Endothelial cell of umbilical vein (primary cell): ENCODE measurements around the gene MCCC2. TPM values are rescaled to one million over a fixed set of nuclear protein-coding genes. Genes with fewer than 3 reads are reported as not detected.

Source experiments
- BruUV-seq: library from RNA; stranded (reverse); fragments of 400-500 nt; replicated peaks from 2 replicates; lab custom pipeline; 2021; lab: Mats Ljungman, UMichigan
- CTCF ChIA-PET: fragments of 300-600, 350-600 bp; sonication (Branson Sonifier 250); formaldehyde crosslinking; loops from one replicate; lab custom pipeline; 2021; ENCODE audit warnings: antibody characterized with exemption, inconsistent platforms; lab: Charles Lee
- POLR2A ChIA-PET: fragments of 300-600, 350-600 bp; sonication (Branson Sonifier 250); formaldehyde crosslinking; loops from one replicate; lab custom pipeline; 2021; ENCODE audit warnings: antibody characterized with exemption, inconsistent platforms; lab: Charles Lee
- DNase-seq: peaks from one replicate; pipeline ENCODE4 v3.0.0-alpha.2; 2011; ENCODE audit warnings: low read depth, low spot score
- FAIRE-seq: peaks from 2 replicates; lab custom pipeline; 2011; peaks lifted over from hg19 to GRCh38; lab: Jason Lieb, UNC
- H2AFZ ChIP-seq: 2 replicates; pipeline ENCODE4 v1.6.0; 2012; ENCODE audit warnings: low read depth, low read length, control low read depth, inconsistent platforms
- H3K27ac ChIP-seq: 2 replicates; pipeline ENCODE4 v1.5.1; 2011; ENCODE audit warnings: low read depth, mild to moderate bottlenecking, control low read depth, low read length, moderate library complexity; ENCODE audit not compliant: insufficient read depth
- H3K27me3 ChIP-seq, 2 experiments: 2 replicates each; pipeline versions ENCODE4 v1.6.0 to v1.6.1; 2011; ENCODE audit warnings: low read length in 2 of 2, mixed read lengths in 1 of 2; ENCODE audit not compliant: control insufficient read depth in 2 of 2, insufficient read depth in 2 of 2
- H3K36me3 ChIP-seq, 2 experiments: 2 replicates in 1 of 2; 3 replicates in 1 of 2; pipeline ENCODE4 v1.5.1; 2011; ENCODE audit warnings: low read length in 2 of 2, mild to moderate bottlenecking in 1 of 2, moderate library complexity in 1 of 2; ENCODE audit not compliant: control insufficient read depth in 2 of 2, insufficient read depth in 2 of 2; ENCODE audit errors: extremely low read depth in 1 of 2
- H3K4me1 ChIP-seq: 3 replicates; pipeline ENCODE4 v1.5.1; 2011; ENCODE audit warnings: mild to moderate bottlenecking, low read length; ENCODE audit not compliant: control insufficient read depth, insufficient read depth; ENCODE audit errors: extremely low read depth
- H3K4me2 ChIP-seq: 2 replicates; pipeline ENCODE4 v1.6.1; 2011; ENCODE audit warnings: low read length, control low read depth, mixed read lengths; ENCODE audit not compliant: insufficient read depth
- H3K4me3 ChIP-seq, 3 experiments: fragments of 200-600 bp in 1 of 3; sonication (generic), shearing (Covaris generic) in 1 of 3; replicated peaks in 1 of 3; 2 replicates each; pipeline ENCODE4 v1.5.1; 2011 to 2016; ENCODE audit warnings: control low read depth in 3 of 3, low read length in 3 of 3, mild to moderate bottlenecking in 2 of 3, inconsistent platforms in 1 of 3, low read depth in 1 of 3, moderate library complexity in 1 of 3; ENCODE audit not compliant: insufficient read depth in 1 of 3
- H3K79me2 ChIP-seq: 2 replicates; pipeline ENCODE4 v1.6.0; 2012; ENCODE audit warnings: low read length, inconsistent platforms; ENCODE audit not compliant: control insufficient read depth, insufficient read depth
- H3K9ac ChIP-seq: replicated peaks from 2 replicates; pipeline ENCODE3; 2011; ENCODE audit warnings: low read length, control low read depth; ENCODE audit not compliant: insufficient read depth; ENCODE audit errors: extremely low read depth
- H3K9me1 ChIP-seq: replicated peaks from 3 replicates; pipeline ENCODE4 v1.6.0; 2011; ENCODE audit warnings: mild to moderate bottlenecking, low read length; ENCODE audit not compliant: control insufficient read depth, insufficient read depth; ENCODE audit errors: extremely low read depth
- H3K9me3 ChIP-seq: replicated peaks from 2 replicates; pipeline ENCODE4 v1.5.1; 2012; ENCODE audit warnings: low read length, inconsistent platforms; ENCODE audit not compliant: control insufficient read depth, insufficient read depth
- H4K20me1 ChIP-seq: replicated peaks from 2 replicates; pipeline ENCODE3; 2011; ENCODE audit warnings: mild to moderate bottlenecking, low read length; ENCODE audit not compliant: control insufficient read depth, insufficient read depth; ENCODE audit errors: extremely low read depth
- CTCF ChIP-seq, 2 donors: IDR thresholded peaks; 1 replicate in 1 of 2; 2 replicates in 1 of 2; pipeline ENCODE4 v1.5.1; 2011; ENCODE audit warnings: low read length in 2 of 2, mild to moderate bottlenecking in 2 of 2, moderate library complexity in 2 of 2, control low read depth in 1 of 2, inconsistent platforms in 1 of 2, low read depth in 1 of 2; ENCODE audit not compliant: insufficient read depth in 1 of 2; ENCODE audit errors: extremely low read depth in 1 of 2
- EZH2 ChIP-seq: IDR thresholded peaks from 2 replicates; pipeline ENCODE4 v1.6.1; 2012; ENCODE audit warnings: borderline replicate concordance, low read depth, mild to moderate bottlenecking, moderate library complexity, low read length, inconsistent platforms; ENCODE audit not compliant: severe bottlenecking
- FOS ChIP-seq: IDR thresholded peaks from 2 replicates; pipeline ENCODE4 v1.6.1; 2011; ENCODE audit warnings: mild to moderate bottlenecking, low read length, moderate library complexity, borderline replicate concordance; ENCODE audit not compliant: insufficient read depth
- GATA2 ChIP-seq: IDR thresholded peaks from 2 replicates; pipeline ENCODE4 v1.7.0; 2011; ENCODE audit warnings: low read depth, mild to moderate bottlenecking, moderate library complexity, mixed read lengths, low read length; ENCODE audit not compliant: insufficient read length, insufficient read depth
- JUN ChIP-seq: IDR thresholded peaks from 2 replicates; pipeline ENCODE4 v1.6.1; 2011; ENCODE audit warnings: borderline replicate concordance, low read depth; ENCODE audit not compliant: insufficient read length, insufficient read depth
- MAX ChIP-seq: IDR thresholded peaks from 2 replicates; pipeline ENCODE4 v1.6.1; 2011; ENCODE audit not compliant: insufficient read depth, insufficient read length
- MYC ChIP-seq: IDR thresholded peaks from one replicate; pipeline ENCODE4 v1.6.1; 2011; ENCODE audit warnings: mild to moderate bottlenecking, low read depth, low read length
- POLR2A ChIP-seq: IDR thresholded peaks from 2 replicates; pipeline ENCODE4 v1.6.1; 2012; ENCODE audit warnings: low read depth, mild to moderate bottlenecking, control low read depth, low read length
- dilution Hi-C: fragments of 300-500 bp; cut with MboI; formaldehyde crosslinking; loops from one replicate; pipeline ENCODE4 v1.15.0; 2019; ENCODE audit warnings: low sequenced_read_pairs; ENCODE audit not compliant: extremely low pct_ligation_motif_present
- intact Hi-C: fragments of 100-400 bp; cut with micrococcal nuclease; formaldehyde crosslinking; loops from one replicate; pipeline ENCODE4 v1.10.0; 2022
- polyA plus RNA-seq, 4 experiments: library from polyadenylated mRNA; depleted of rRNA in 3 of 4; stranded (reverse) in 3 of 4; unstranded in 1 of 4; fragments of >200 nt; gene quantifications; 2 replicates each; pipeline versions ENCODE4 v1.2.1 to v1.2.3, GENCODE V29; 2011 to 2012; ENCODE audit warnings: missing spikeins in 1 of 4
- total RNA-seq: library from RNA; stranded (reverse); gene quantifications from 2 replicates; pipeline ENCODE4 v1.2.3, GENCODE V29; 2021

Gene MCCC2
- total and polyA plus RNA-seq, 2 donors (not counting 3 experiments of a cell fraction or from before 2014, with no cell fraction given) = 27.9 to 28.6 TPM

DNA sequence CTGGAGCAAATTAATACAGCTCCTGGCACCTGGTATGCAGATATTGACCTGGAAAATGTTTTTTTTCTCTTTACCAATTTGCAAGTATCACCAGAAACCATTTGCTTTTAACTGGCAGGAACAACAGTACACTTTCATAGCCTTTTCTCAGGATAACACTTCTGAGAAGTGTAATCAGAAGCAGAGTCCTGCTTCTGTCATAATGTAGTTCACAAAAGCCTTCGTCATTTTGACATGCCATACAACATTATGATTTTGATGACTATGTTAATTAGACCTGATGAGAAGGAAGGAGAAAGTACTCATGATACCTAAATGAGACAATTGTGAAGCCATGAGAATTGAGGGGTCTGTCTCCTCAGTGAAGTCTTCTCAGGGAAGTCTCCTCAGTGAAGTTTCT is 90.8 kb downstream of the MCCC2 start:
- Histone ChIP-seq H3K4me2 (no peak overlapping the region), H3K36me3 (no peaks in the 10 kb centered on the region), H3K27me3 (peaks cover 22 to 35% of the 10 kb centered on the region in 2 experiments), H3K4me3 (no peak overlapping the region), H3K9me3 (no peaks in the 10 kb centered on the region), H3K4me1 (peaks cover 4% of the 10 kb centered on the region), H3K9ac (no peak overlapping the region), H4K20me1 (no peaks in the 10 kb centered on the region), H3K9me1 (no peaks in the 10 kb centered on the region), H3K79me2 (no peaks in the 10 kb centered on the region), H3K27ac (no peak overlapping the region), H2AFZ (no peak overlapping the region)
- dilution Hi-C loops (no loop called here), intact Hi-C loops (no loop called here)
- TF ChIP-seq FOS (no peak), POLR2A (no peak), EZH2 (no peak), MYC (no peak), MAX (no peak), CTCF (IDR thresholded peaks at IDR 0.05; ENCODE audit: extremely low read depth in 1 of 2, insufficient read depth in 1 of 2, low read depth in 1 of 2, low read length in 2 of 2) (no peak), JUN (no peak), GATA2 (no peak)
- no peak for FAIRE-seq
- no TSS peak for BruUV-seq
- POLR2A ChIA-PET = no interaction called here
- CTCF ChIA-PET = no interaction called here
- no peak for DNase-seq
